CD4-positive, alpha-beta memory T cell (primary cell): ENCODE measurements around the gene NPLOC4. TPM values are rescaled to one million over a fixed set of nuclear protein-coding genes. Genes with fewer than 3 reads are reported as not detected.

Experiments
- CTCF ChIA-PET: fragments of 350-600 bp; sonication (Branson Sonifier 250); formaldehyde crosslinking; loops from one replicate; lab custom pipeline; 2021; ENCODE audit warnings: inconsistent platforms; ENCODE audit not compliant: partially characterized antibody; lab: Charles Lee
- POLR2A ChIA-PET: fragments of 350-600 bp; sonication (Branson Sonifier 250); formaldehyde crosslinking; loops from one replicate; lab custom pipeline; 2021; ENCODE audit not compliant: partially characterized antibody; lab: Charles Lee
- DNase-seq, 5 donors: peaks; one replicate each; pipeline versions ENCODE4 v3.0.0 to v3.0.0-alpha.2; 2020 to 2022; ENCODE audit warnings: mixed read lengths in 1 of 5
- H3K27ac ChIP-seq: one replicate; pipeline ENCODE4 v1.7.0; 2013; ENCODE audit warnings: low read depth, low read length
- H3K27me3 ChIP-seq: 2 replicates; pipeline ENCODE4 v1.7.0; 2013; ENCODE audit warnings: mild to moderate bottlenecking, low read length, moderate library complexity; ENCODE audit not compliant: insufficient read depth
- H3K36me3 ChIP-seq: 2 replicates; pipeline ENCODE4 v1.7.0; 2013; ENCODE audit warnings: mild to moderate bottlenecking, low read length, moderate library complexity; ENCODE audit not compliant: insufficient read depth
- H3K4me1 ChIP-seq: 2 replicates; pipeline ENCODE4 v1.7.0; 2013; ENCODE audit warnings: mild to moderate bottlenecking, low read length, moderate library complexity; ENCODE audit not compliant: insufficient read depth
- H3K4me3 ChIP-seq, 2 donors: one replicate each; pipeline ENCODE4 v1.7.0; 2013; ENCODE audit warnings: low read length in 2 of 2, mild to moderate bottlenecking in 1 of 2
- H3K9me3 ChIP-seq, 2 donors: one replicate each; pipeline ENCODE4 v1.7.0; 2013; ENCODE audit warnings: low read length in 2 of 2, control low read depth in 1 of 2; ENCODE audit not compliant: control insufficient read depth in 1 of 2
- H3K27ac Mint-ChIP-seq, 7 donors: one replicate each; pipeline ENCODE4 v1.8.0; 2020 to 2021; ENCODE audit warnings: mixed read lengths in 7 of 7, mild to moderate bottlenecking in 6 of 7, inconsistent platforms in 3 of 7, moderate library complexity in 3 of 7
- H3K27me3 Mint-ChIP-seq, 2 donors: one replicate each; pipeline ENCODE4 v1.8.0; 2020 to 2021; ENCODE audit warnings: mixed read lengths in 2 of 2
- H3K36me3 Mint-ChIP-seq, 2 donors: one replicate each; pipeline ENCODE4 v1.8.0; 2020 to 2021; ENCODE audit warnings: mixed read lengths in 2 of 2, inconsistent platforms in 1 of 2, mild to moderate bottlenecking in 1 of 2
- H3K4me1 Mint-ChIP-seq, 4 donors: one replicate each; pipeline ENCODE4 v1.8.0; 2020 to 2021; ENCODE audit warnings: mixed read lengths in 4 of 4, mild to moderate bottlenecking in 1 of 4
- H3K4me3 Mint-ChIP-seq, 8 donors: one replicate each; pipeline ENCODE4 v1.8.0; 2020 to 2021; ENCODE audit warnings: mixed read lengths in 8 of 8, mild to moderate bottlenecking in 7 of 8, moderate library complexity in 6 of 8, inconsistent platforms in 3 of 8
- H3K9me3 Mint-ChIP-seq, 8 donors: one replicate each; pipeline ENCODE4 v1.8.0; 2020 to 2021; ENCODE audit warnings: mixed read lengths in 8 of 8, mild to moderate bottlenecking in 5 of 8, inconsistent platforms in 3 of 8, moderate library complexity in 1 of 8
- intact Hi-C: fragments of 100-400 bp; cut with micrococcal nuclease; formaldehyde crosslinking; loops from one replicate; pipeline ENCODE4 v1.15.1; 2023
- polyA plus RNA-seq, 2 donors: library from polyadenylated mRNA; unstranded; fragments of 300-500 nt; fragmentation: Illumina TruSeq; gene quantifications; one replicate each; pipeline ENCODE4 v1.2.3, GENCODE V29; 2021
- total RNA-seq, 2 experiments: library from RNA; stranded (reverse); gene quantifications; one replicate each; pipeline ENCODE4 v1.2.3, GENCODE V29; 2021

The NPLOC4 gene
- total and polyA plus RNA-seq, 4 experiments from 2014 or later, result 61.1 to 105 (median 80.8) TPM

GRCh38 chr17:81543756-81544155, 93.2 kb downstream of the NPLOC4 start:
- H3K4me3 ChIP-seq, result no peak overlapping the region
- Mint-ChIP-seq H3K36me3 (peaks cover 12 to 22% of the 10 kb centered on the region in 2 donors), H3K27me3 (no peaks in the 10 kb centered on the region), H3K4me1 (no peaks in the 10 kb centered on the region), H3K9me3 (no peaks in the 10 kb centered on the region), H3K4me3 (no peak overlapping the region), H3K27ac (no peak overlapping the region)
- H3K9me3 ChIP-seq, result no peaks in the 10 kb centered on the region
- H3K4me1 ChIP-seq, result no peaks in the 10 kb centered on the region
- no peak overlapping the region for H3K27ac ChIP-seq
- intact Hi-C loops, result no loop called here
- DNase-seq, result no peak
- H3K27me3 ChIP-seq, result no peaks in the 10 kb centered on the region
- CTCF ChIA-PET, result no interaction called here
- POLR2A ChIA-PET, result interaction anchor here (1.5 kb wide), 3 partner anchors 8 to 25 kb away, joined by 3 to 8 read pairs (median 4); partner anchors contain the start of gene FAAP100
- H3K36me3 ChIP-seq, result peaks cover 25% of the 10 kb centered on the region

- Histone ChIP-seq H3K4me3 (no peak overlapping the region), H3K27ac (no peak overlapping the region), H3K27me3 (no peaks in the 10 kb centered on the region), H3K9me3 (no peaks in the 10 kb centered on the region), H3K4me1 (no peaks in the 10 kb centered on the region), H3K36me3 (peaks cover 25% of the 10 kb centered on the region)
- no peak overlapping the region for H3K4me3 Mint-ChIP-seq
- no peak overlapping the region for H3K27ac Mint-ChIP-seq
- H3K27me3 Mint-ChIP-seq, result peaks cover 0 to 2% of the 10 kb centered on the region in 2 donors
- CTCF ChIA-PET, result no interaction called here
- H3K9me3 Mint-ChIP-seq, result no peaks in the 10 kb centered on the region
- POLR2A ChIA-PET, result interaction anchor here (1.5 kb wide), 3 partner anchors 9 to 25 kb away, joined by 3 to 8 read pairs (median 4); partner anchors contain the start of gene FAAP100
- no peak for DNase-seq
- H3K36me3 Mint-ChIP-seq, result peaks cover 12 to 22% of the 10 kb centered on the region in 2 donors
- intact Hi-C loops, result no loop called here
- no peaks in the 10 kb centered on the region for H3K4me1 Mint-ChIP-seq
Observed at GRCh38 chr17:81543339-81543675, 93.6 kb downstream of the NPLOC4 start.

GRCh38 chr17:81542431-81543338, 94.2 kb downstream of the NPLOC4 start:
- H3K27ac Mint-ChIP-seq, result peak overlapping the region in 1 of 7 donors; percentile 46
- intact Hi-C loops, result no loop called here
- Histone ChIP-seq H3K4me3 (no peak overlapping the region), H3K36me3 (peaks cover 24% of the 10 kb centered on the region), H3K27ac (no peak overlapping the region), H3K9me3 (no peaks in the 10 kb centered on the region), H3K4me1 (no peaks in the 10 kb centered on the region), H3K27me3 (no peaks in the 10 kb centered on the region)
- peaks cover 16 to 22% of the 10 kb centered on the region in 2 donors for H3K36me3 Mint-ChIP-seq
- CTCF ChIA-PET, result no interaction called here
- H3K27me3 Mint-ChIP-seq, result peaks cover 4 to 6% of the 10 kb centered on the region in 2 donors
- POLR2A ChIA-PET, result interaction anchor here (0.6 to 1.5 kb wide), 5 partner anchors 8 to 281 kb away, joined by 3 to 8 read pairs (median 3); partner anchors contain the start of gene FAAP100
- H3K4me3 Mint-ChIP-seq, result no peak overlapping the region
- no peak for DNase-seq
- H3K4me1 Mint-ChIP-seq, result no peaks in the 10 kb centered on the region
- H3K9me3 Mint-ChIP-seq, result no peaks in the 10 kb centered on the region

- DNase-seq, result no peak
- Histone ChIP-seq H3K4me3 (no peak overlapping the region), H3K27ac (no peak overlapping the region), H3K27me3 (no peaks in the 10 kb centered on the region), H3K9me3 (no peaks in the 10 kb centered on the region), H3K36me3 (peaks cover 13% of the 10 kb centered on the region), H3K4me1 (peaks cover 6% of the 10 kb centered on the region)
- intact Hi-C loops, result no loop called here
- H3K27ac Mint-ChIP-seq, result no peak overlapping the region
- H3K4me3 Mint-ChIP-seq, result no peak overlapping the region
- H3K4me1 Mint-ChIP-seq, result no peaks in the 10 kb centered on the region
- H3K27me3 Mint-ChIP-seq, result peaks cover 6% of the 10 kb centered on the region in 2 donors
- H3K9me3 Mint-ChIP-seq, result no peaks in the 10 kb centered on the region
- POLR2A ChIA-PET, result no interaction called here
- peaks cover 11 to 19% of the 10 kb centered on the region in 2 donors for H3K36me3 Mint-ChIP-seq
- CTCF ChIA-PET, result no interaction called here
Observed at GRCh38 chr17:81541123-81541522, 95.8 kb downstream of the NPLOC4 start.

GRCh38 chr17:81540676-81541027, 96.3 kb downstream of the NPLOC4 start:
- Mint-ChIP-seq H3K27me3 (peaks cover 6 to 10% of the 10 kb centered on the region in 2 donors), H3K9me3 (no peaks in the 10 kb centered on the region), H3K4me3 (no peak overlapping the region), H3K36me3 (peaks cover 10 to 19% of the 10 kb centered on the region in 2 donors), H3K27ac (no peak overlapping the region), H3K4me1 (no peaks in the 10 kb centered on the region)
- CTCF ChIA-PET, result no interaction called here
- H3K27me3 ChIP-seq, result peaks cover 3% of the 10 kb centered on the region
- H3K4me3 ChIP-seq, result no peak overlapping the region
- H3K4me1 ChIP-seq, result peaks cover 7% of the 10 kb centered on the region
- H3K36me3 ChIP-seq, result peaks cover 8% of the 10 kb centered on the region
- intact Hi-C loops, result no loop called here
- DNase-seq, result no peak
- no peak overlapping the region for H3K27ac ChIP-seq
- POLR2A ChIA-PET, result interaction anchor here (0.5 kb wide), 1 partner anchor 62 kb away, joined by 3 read pairs; no protein-coding TSS in a partner anchor
- H3K9me3 ChIP-seq, result no peaks in the 10 kb centered on the region

- CTCF ChIA-PET, result no interaction called here
Observed at GRCh38 chr17:81539961-81540675, 96.8 kb downstream of the NPLOC4 start.

GRCh38 chr17:81539571-81539900, 97.4 kb downstream of the NPLOC4 start:
- Mint-ChIP-seq H3K27me3 (peaks cover 6 to 10% of the 10 kb centered on the region in 2 donors), H3K36me3 (peaks cover 10 to 17% of the 10 kb centered on the region in 2 donors), H3K4me1 (no peaks in the 10 kb centered on the region), H3K27ac (no peak overlapping the region), H3K9me3 (no peaks in the 10 kb centered on the region), H3K4me3 (no peak overlapping the region)
- H3K27ac ChIP-seq, result no peak overlapping the region
- H3K4me1 ChIP-seq, result peaks cover 7% of the 10 kb centered on the region
- no peak for DNase-seq
- H3K36me3 ChIP-seq, result peaks cover 8% of the 10 kb centered on the region
- CTCF ChIA-PET, result no interaction called here
- H3K27me3 ChIP-seq, result peaks cover 3% of the 10 kb centered on the region
- H3K9me3 ChIP-seq, result no peaks in the 10 kb centered on the region
- POLR2A ChIA-PET, result no interaction called here
- H3K4me3 ChIP-seq, result no peak overlapping the region
- intact Hi-C loops, result loop anchor here (5.0 kb wide), 1 partner anchor 287 kb away; no protein-coding TSS in a partner anchor

More at GRCh38 chr17:81539961-81540675, 96.8 kb downstream of the NPLOC4 start:
- Mint-ChIP-seq H3K9me3 (no peaks in the 10 kb centered on the region), H3K27me3 (peaks cover 6 to 10% of the 10 kb centered on the region in 2 donors), H3K27ac (no peak overlapping the region), H3K4me1 (no peaks in the 10 kb centered on the region), H3K4me3 (no peak overlapping the region), H3K36me3 (peaks cover 10 to 18% of the 10 kb centered on the region in 2 donors)
- Histone ChIP-seq H3K9me3 (no peaks in the 10 kb centered on the region), H3K4me3 (no peak overlapping the region), H3K27ac (no peak overlapping the region), H3K36me3 (peaks cover 8% of the 10 kb centered on the region), H3K27me3 (peaks cover 3% of the 10 kb centered on the region), H3K4me1 (peaks cover 7% of the 10 kb centered on the region)
- POLR2A ChIA-PET, result interaction anchor here (0.5 kb wide), 1 partner anchor 62 kb away, joined by 3 read pairs; no protein-coding TSS in a partner anchor
- no peak for DNase-seq
- intact Hi-C loops, result loop anchor here (5.0 kb wide), 1 partner anchor 288 kb away; no protein-coding TSS in a partner anchor
